GM21381 (cell line): Measurements from ENCODE around the gene TRIP4.
A peak's percentile ranks its signal among the peaks of the same experiment; 100 is the strongest.

Experiments used
- ATAC-seq: cut with Tn5 transposase; IDR thresholded peaks from one replicate; pipeline ENCODE4 v1.9.1; 2021; ENCODE audit warnings: mild to moderate bottlenecking, moderate library complexity; ENCODE audit not compliant: unreplicated experiment

Gene TRIP4

DNA sequence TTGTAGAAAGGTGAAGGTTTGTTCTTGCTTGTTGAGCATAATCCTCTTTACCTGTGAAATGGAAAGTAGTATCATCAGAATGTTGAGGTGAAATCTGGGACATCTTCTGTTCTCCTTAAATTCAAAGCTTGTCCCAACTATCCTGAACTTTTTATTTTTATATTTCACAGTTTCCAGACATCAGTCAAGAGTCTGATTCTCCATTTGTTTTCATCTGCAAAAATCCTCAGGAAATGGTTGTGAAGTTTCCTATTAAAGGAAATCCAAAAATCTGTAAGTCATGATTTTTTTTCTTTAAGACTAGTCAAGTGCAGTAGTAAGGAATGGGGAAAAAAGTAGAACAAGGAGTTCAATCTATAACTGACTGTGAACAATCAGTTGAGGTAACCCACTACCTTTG lies 57.2 kb downstream of the TRIP4 start:
- no peak for ATAC-seq

DNA sequence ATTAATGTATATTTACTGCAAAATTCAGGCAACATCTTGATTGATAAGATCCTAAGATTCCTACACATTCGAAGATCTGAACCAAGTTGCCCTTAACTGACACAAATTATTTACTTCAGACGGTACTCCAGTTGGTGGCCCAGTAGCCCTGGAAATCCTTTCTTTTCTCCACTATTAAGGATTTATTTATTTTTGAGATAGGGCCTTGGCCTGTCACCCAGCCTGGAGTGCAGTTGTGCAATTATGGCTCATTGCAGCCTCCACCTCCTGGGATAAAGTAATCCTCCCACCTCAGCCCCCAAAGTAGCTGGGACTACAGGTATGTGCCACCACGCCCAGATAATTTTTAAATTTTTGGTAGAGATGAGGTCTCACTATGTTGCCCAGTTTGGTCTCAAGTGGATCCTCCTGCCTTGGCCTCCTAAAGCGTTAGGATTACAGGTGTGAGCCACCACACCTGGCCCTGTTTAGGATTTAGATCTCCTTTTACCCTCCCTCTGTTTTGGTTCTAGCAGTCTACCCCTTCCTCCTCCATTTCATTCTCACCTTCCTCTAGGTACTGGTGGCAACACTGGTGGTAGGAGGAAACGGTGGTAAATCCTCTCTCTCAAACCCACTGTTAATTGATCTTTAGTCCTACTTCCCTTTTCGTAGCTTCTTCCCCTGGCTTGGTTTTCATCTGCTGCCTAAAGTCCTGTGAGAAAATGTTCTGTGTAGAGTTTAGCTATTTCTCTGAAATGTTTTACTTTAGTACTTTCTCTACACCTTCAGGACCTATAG lies 60.1 kb downstream of the TRIP4 start:
- peak; percentile 53 for ATAC-seq

DNA sequence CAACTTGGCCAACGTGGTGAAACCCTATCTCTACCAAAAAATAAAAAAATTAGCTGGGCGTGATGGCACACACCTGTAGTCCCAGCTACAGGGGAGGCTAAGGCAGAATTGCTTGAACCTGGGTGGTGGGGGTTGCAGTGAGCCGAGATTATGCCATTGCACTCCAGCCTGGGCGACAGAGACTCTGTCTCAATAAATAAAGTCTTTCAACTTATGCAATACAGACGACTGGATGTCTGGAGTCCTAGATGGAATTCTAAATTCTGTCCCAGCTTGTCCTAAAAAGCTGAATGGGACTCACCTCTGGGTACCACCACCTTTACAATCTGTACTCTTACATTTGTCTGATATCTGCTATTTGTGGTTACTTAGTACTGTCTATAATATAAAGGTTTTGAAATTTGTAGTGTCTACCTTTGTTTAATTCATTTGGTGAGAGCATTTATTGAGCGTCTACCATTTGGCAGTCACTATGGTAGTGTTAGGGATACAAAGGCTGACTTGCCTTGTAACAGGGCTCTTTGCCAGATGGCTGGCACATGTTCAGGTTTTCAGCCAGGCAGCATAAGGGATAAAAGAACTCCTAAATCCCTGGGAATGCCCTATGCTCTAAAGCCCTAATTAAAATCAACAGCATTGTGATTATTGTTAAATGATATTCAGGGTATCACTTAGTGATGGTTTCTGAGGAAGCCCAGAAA lies 65.5 kb downstream of the TRIP4 start:
- no peak for ATAC-seq

DNA sequence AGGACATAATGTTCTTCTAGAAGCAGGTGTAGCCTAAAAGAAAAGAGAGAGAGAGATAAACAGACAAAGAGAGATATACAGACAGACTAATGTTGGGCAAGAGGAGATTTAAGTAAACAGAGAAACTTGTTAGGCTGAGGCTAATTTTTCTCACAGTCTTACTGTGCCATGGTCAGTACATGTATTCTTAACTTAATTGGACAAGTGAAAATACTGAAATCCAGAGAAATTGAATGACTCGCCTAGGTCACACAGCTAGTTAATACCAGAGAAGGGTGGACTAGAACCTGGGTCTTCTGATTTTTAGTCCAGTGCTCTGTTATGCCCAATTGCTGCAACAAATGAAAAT lies 66.0 kb downstream of the TRIP4 start:
- no peak for ATAC-seq

DNA sequence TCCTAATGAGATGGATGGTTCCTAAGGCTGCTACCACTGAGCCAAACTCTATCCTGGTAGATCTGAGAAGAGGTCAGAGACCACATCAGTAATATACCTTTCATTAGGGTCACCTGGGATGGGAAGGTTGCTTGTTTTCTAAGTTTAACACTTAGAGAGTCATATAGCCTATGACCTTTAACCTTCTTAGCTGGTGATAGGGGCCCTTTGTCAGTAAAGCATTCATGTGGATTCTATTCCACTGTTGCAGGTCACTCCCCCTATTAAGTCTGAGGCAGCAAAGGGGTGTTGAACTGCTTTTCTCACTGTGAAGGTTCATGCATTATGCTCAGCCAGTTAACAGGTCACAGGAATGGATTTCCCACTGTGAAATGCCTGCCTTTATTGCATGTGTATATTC lies 66.6 kb downstream of the TRIP4 start:
- no peak for ATAC-seq

DNA sequence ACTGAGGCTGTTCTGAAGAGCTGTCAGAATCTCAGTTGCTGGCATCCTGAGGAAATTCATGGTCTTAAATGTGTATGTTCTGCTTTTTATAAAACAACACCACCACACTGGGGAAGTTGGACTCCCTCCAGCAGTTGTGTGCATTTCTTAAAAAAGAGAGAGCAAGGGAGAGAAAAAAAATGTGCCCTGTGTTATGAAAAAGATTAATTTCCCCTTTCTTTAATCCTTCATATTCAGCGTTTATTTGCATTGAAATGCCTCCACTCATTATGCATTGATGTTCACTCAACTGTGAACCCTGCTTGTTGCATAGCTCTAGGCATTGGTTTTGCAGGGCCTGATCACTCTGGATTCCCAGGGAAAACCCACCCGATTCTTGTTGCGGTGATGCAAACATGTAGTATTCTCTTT lies 68.3 kb downstream of the TRIP4 start:
- no peak for ATAC-seq

DNA sequence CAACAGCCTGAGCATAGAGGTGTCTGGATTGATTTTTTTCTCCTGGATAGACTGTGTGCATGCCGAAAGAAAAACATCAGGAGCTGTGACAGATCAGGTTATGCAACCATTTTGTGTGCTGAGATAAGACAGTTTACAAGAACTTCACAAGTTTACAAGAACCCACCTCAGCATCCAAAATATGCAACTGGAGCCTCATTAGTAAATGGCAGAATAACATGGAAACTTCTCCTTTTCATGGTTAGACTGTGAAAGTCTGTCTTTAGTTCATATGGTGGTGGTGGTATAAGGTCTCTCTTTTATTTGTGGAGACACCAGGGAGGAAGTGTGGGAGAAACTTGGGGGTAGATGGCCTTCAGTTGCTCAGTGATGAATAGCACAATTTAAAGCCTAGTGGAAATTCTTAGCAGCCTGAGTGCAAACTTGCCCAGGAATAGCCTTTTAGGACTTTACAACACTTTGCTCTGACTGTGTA lies 69.0 kb downstream of the TRIP4 start:
- ATAC-seq = no peak

DNA sequence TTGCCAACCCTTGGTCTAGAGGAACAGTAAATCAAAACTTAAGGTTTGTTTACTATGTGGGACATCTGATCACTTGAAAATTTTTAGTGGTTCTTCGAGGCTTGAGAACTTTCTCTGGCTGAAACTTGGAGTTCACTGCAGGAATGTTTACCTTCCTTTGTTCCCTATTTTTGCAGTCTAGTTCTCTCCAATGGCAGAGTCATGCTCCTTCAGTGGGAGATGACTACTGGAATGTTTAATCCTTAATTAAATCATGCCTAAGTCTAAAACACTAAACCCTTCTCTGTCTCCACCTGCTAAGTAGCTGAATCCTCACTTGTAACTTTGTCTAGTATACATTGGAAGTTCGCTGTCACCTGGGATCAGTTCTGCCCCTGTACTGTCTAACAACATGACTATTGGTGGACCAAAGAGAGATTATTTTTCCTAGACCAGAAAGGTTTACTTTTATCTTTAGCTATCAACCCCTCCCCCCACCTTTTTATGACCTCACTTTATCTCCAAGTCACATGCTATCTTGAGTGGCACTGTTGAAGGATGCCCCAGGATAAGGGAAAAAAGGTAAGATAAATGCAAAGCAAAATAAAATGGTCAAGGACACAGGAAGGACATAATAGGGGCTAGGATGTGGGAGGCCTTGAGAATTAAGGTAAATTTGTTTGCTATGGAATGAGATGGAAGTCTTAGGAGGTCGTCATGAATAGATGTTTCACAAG lies 71.6 kb downstream of the TRIP4 start:
- no peak for ATAC-seq

DNA sequence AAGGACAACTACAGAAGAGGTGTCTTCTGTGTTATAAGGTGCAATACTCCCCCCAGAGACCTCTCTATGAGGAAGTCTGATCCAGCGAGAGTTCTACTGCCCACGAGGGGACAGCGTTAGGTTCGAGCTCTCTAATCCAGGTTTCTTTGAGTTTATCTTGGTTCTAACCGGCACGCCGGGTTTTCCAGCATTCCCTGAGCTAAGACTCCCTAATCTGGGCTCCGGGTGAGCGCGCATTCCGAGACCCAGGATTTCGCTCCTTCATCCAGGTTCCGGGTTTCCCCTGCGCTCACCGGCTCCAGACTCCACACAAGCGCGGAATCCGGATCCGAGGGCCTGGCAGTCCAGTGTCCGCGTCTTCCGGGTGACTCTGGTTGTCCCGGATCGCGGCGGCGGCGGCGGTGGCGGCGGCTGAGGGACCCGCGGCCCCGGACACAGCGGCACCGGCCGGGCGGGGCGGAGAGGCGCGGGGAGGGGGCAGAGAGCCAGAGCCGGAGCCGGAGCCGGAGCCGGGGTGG lies 72.6 kb downstream of the TRIP4 start, which contains the start of gene ZNF609:
Gene ZNF609, plus strand, starts transcription at position 373 of the 518 bp plus-strand sequence. CDS start 38,842 bp downstream, outside the sequence.
- peak; percentile 55 for ATAC-seq

DNA sequence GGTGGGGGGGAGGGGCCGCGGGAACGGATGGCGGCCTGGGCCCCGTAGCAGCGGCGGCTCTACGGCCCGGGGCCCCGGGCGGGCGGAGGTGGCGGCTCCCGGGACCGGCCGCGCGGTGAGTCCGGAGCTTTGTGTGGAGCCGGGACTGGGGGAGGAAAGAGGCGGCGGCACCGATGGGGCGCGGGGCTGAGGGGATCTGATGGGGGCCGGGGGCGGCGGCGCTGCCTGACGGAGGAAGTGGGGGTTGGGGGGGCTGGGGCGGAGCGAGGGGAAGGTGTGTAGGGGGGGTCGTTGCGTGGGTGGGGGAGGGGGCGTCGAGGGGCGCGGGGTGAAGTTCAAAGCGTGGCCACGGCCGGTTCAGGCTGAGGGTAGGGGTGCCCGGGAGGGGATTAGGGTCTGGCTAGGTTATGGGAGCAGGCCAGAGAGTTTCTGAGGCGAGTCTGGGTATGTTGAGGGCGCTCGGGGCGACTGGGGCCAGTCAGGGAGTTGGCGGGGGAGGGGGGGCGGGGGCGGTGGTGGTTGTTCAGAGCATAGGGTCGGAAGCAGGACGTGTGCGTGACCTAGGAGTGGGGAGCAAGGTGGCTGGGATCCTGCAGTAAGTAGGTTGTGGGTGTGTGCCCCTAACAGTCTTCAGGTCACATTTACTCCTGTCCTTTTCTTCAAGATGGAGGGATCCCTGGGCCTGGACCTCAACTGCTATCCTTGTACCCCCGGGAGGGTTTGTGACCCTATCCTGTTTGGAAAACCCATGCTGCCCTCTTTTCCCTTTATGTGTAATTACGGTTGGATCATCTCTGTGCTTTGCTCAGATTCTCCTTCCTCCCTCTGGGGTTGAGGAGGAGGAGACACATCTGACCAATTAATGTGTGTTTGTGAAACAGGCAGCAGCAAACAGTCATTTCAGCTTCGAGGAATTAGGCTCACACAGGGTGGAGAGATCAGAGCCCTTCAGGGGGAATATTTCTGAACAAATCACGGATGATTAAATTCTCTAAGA lies 73.4 kb downstream of the TRIP4 start:
- ATAC-seq = peak; percentile 20

DNA sequence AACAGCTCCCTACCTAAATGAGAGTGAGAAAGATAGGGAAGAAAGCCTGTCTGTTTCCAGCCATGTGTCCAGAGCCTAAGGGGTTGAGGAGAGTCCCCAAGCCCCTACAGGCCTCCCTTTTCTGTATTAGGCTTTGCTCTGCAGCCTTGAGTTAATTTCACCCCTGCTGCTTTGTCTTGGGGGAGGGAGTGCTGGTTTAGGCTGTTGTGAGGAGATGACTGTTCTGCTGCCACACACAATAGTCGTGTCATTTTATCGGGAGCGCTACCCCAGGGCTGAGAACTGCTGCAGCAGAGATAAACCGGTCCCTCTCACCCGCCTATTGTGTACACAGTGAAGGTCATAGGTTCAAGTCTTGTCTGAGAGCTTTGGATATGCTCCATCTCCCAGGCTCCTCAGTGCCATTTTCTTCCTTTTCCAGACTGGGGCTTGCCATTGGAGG lies 74.1 kb downstream of the TRIP4 start:
- no peak for ATAC-seq

DNA sequence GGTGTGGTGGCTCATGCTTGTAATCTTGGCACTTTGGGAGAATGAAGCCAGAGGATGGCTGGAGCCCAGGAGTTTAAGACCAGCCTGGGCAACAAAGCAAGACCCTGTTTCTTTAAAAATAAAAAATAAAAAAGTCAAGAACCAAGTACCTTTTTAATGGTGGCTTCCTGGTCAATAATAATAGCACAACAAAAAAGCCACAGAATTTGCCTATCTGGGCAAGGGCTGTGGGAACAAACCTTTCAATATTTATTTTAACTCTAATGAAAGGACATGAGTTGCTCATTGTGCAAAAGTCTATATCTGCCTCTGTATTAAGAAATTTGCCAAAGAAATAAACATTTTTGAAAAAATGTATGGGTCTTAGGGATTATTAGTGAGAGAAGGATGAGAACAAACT lies 74.9 kb downstream of the TRIP4 start:
- no peak for ATAC-seq

DNA sequence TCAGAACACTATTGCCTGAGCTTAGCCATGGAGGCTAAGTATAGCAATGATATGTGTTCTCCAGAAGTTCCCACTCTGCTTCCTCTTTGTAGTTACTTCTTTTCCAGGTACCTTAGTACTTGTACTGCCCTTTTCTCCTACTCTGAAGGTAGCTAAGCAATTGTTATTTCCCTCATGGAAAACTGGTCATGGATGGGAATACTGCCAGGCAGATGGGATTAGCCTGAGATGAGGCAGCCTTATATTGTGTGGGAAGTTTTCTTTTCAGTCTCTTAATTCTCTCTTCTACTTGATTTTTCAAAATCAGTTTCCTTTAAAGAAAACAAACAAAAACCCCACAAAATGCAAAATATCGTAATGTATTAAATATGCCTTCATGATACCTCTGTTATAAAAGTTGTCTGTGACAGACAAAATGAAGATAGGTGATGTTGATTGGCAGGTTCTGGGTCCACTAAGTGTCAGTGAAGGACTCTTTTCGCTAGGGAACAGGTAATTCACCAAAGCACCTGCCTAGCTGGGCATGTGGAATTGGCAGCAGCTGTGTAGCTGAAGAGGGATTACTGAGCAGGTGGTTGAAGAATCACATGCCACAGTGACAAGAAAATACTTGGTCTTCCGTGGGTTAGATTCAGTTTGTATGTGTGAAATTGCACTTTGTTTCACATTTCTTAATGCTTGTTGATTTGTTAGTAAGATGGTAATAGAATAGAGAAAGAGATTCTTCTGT lies 76.8 kb downstream of the TRIP4 start:
- ATAC-seq = no peak

DNA sequence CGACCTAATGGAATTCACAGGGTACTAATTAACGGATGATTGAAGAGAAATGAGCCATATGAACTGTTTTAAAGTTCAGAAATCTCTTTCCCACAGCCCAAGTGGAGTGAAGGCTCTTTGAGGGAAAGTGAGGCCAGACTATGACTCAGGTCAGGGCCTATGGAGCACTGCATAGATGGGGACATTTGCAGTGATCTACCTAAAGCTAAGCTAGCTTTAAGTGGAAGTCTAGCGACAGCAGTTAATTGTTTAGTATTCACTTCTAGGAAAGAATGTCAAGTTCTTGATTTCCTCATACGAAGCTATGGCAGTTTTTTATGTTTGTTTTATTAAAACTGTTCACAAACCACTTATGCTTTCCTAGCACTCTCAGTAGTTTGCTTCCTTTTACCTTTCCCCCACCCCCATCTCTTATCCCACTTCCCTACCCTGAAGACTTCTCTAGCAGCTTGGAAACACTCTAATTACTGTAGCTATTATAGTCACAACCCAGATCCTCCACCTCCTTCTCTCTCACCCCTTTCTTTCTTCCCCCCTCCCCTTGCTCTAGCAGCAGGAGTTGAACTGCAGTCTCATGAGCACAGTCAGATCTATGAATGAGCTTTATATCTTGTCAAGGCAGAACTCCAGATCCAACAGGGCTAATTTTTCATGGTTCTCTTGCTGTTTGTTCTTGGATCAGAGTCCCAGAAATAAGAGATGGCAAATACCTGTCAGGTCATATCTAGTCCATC lies 78.9 kb downstream of the TRIP4 start:
- ATAC-seq = no peak

DNA sequence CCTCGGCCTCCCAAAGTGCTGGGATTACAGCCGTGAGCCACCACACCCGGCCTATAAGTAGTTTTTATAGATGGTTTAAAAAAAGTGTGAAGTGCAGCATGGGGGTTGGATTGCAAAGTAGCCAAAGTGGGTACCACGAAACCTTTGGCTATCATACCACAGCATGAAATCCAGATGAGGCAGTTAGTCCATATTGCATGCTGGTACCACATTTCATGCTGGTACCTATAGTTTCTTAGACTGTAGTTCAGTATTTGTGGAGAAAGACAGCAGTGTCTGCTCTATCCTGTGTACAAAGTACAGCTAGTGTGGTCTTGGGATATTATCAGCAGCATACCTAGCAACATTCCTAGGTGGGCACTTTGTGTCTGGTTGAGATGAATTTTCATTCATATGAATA lies 84.5 kb downstream of the TRIP4 start:
- no peak for ATAC-seq

DNA sequence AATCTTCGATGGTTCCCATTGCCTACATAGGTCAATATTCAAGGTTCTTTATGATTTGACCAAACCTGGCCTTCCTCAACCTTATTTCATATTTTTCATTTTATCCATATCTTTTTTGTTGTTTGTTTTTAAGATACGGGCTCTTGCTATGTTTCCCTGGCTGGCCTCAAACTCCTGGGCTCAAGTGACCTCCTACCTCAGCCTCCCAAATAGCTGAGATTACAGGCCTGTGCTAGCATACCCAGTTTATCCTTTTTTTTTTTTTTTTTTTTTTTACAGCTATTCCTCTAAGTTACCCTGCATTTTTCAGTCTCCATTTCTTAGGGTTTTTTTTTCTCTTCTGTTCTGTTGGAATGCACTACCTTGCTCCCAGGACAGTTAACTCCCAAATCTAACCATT lies 87.2 kb downstream of the TRIP4 start:
- ATAC-seq = no peak

DNA sequence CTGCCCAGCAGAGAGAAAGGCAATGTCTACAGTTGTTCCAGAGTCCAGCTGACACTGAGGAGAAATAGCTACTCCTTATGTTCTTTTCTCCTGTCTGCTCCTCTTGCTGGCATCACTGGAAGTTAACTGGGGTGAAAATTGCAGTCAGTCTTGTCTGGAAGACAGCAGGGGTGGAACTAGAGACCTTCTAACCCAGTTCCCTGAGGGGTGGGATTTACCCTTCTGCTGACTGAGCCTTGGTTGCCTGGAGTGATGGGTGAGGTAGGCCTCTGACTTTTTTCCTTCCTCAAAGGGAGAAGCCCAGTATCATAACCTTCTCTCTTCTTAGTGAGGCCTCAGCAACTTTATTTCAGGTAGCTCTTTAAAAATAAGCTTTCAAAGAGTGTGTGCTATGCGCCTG lies 88.9 kb downstream of the TRIP4 start:
- no peak for ATAC-seq

DNA sequence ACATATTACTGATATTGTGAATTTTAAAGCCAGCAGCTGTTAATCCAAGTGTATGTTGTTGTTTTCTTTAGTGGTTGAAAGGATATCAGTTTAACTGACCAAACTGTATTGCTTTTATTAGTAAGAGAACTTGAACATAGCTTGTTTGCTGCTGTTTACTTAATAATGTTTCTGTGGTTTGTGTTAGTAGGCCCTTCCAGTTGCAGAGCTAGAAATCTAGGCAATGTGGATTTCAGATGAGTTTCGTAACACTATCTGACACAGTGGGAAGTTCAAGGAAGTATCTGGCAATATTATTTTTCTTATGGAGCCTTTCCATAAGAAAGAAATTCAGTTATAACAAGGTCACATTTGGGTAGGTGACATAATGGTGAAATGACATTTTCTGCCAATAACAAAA lies 91.2 kb downstream of the TRIP4 start:
- no peak for ATAC-seq

DNA sequence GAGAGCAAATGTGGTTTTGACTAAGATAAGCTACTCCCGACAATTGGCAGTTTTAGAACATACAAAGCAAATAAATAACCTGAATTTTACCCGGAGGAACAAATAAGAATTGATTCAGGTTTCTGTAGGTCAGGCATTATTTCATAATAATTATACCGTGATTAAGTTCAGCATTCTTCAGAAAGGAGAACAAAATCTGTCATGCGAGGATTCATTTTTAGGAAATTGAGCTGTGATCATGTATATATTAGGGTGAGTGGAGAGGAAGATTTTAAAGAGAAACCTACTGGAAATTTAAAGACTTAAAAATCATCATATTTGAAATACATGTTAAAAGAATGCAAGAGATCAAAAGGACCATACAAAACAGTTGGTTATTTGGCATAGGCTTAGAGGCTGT lies 93.3 kb downstream of the TRIP4 start:
- ATAC-seq = no peak
